ENCODE measurements around the gene CD27. TPM values are rescaled to one million over a fixed set of nuclear protein-coding genes. Genes with fewer than 3 reads are reported as not detected.

CD27 gene
- total and polyA plus RNA-seq, 2 of the 13 experiments (the other 11 are each of a cell fraction or from before 2014, with no cell fraction given) = 0.12 TPM; not detected in 1

GRCh38 chr12:6452245-6452943 is 7.6 kb downstream of the CD27 start (continued):
- TF ChIP-seq ZNF784 (CRISPR knock-in tag; IDR thresholded peaks at IDR 0.05; ENCODE audit: borderline replicate concordance) = peak; percentile 77; the same call in 1 of the 2 replicates
- no peak for TF ChIP-seq ZNF781 (CRISPR knock-in tag; IDR thresholded peaks at IDR 0.05; ENCODE audit: borderline replicate concordance, not compliant biosample characterization)
- no peak for TF ChIP-seq ZNF572 (CRISPR knock-in tag; IDR thresholded peaks at IDR 0.05)
- TF ChIP-seq ZNF546 (CRISPR knock-in tag; conservative IDR thresholded peaks at IDR 0.05) = no peak
- TF ChIP-seq SAP130 (CRISPR knock-in tag; IDR thresholded peaks at IDR 0.05; ENCODE audit: low read depth) = no peak
- no peak for TF ChIP-seq ZNF275 (CRISPR knock-in tag; IDR thresholded peaks at IDR 0.05; ENCODE audit: borderline replicate concordance)
- TF ChIP-seq ZNF33B (CRISPR knock-in tag; IDR thresholded peaks at IDR 0.05) = no peak
- peak; percentile 59; the same call in 1 of the 2 replicates for TF ChIP-seq ESRRA (CRISPR knock-in tag; IDR thresholded peaks at IDR 0.05; ENCODE audit: low read depth)
- no peak for TF ChIP-seq SUZ12 (IDR thresholded peaks at IDR 0.05; ENCODE audit: low read depth, low read length)
- TF ChIP-seq ZNF354B (CRISPR knock-in tag; IDR thresholded peaks at IDR 0.05) = no peak
- TF ChIP-seq ZNF30 (CRISPR knock-in tag; IDR thresholded peaks at IDR 0.05) = no peak
- TF ChIP-seq NONO (IDR thresholded peaks at IDR 0.05) = no peak
- 0 out of 2 replicates have a peak, but pooled peaks have one; percentile 17 for TF ChIP-seq NONO (CRISPR knock-in tag; conservative IDR thresholded peaks at IDR 0.05)
- TF ChIP-seq CEBPG (CRISPR knock-in tag; IDR thresholded peaks at IDR 0.05) = no peak
- peak; percentile 3 for TF ChIP-seq ASH2L (IDR thresholded peaks at IDR 0.05; ENCODE audit: insufficient read length, low read depth, low read length)
- 0 out of 2 replicates have a peak, but pooled peaks have one; percentile 12 for TF ChIP-seq KDM5B (CRISPR knock-in tag; IDR thresholded peaks at IDR 0.05; ENCODE audit: borderline replicate concordance)
- TF ChIP-seq ZNF547 (CRISPR knock-in tag; IDR thresholded peaks at IDR 0.05) = no peak
- no peak for TF ChIP-seq IKZF5 (CRISPR knock-in tag; IDR thresholded peaks at IDR 0.05)
- TF ChIP-seq ZHX1 (CRISPR knock-in tag; IDR thresholded peaks at IDR 0.05; ENCODE audit: low read depth) = 0 out of 2 replicates have a peak, but pooled peaks have one; percentile 25
- no peak for TF ChIP-seq NR2F1 (CRISPR knock-in tag; IDR thresholded peaks at IDR 0.05)
- no peak for TF ChIP-seq SNAPC5 (CRISPR knock-in tag; IDR thresholded peaks at IDR 0.05; ENCODE audit: borderline replicate concordance)
- TF ChIP-seq ZBTB7A (CRISPR knock-in tag; IDR thresholded peaks at IDR 0.05) = 0 out of 2 replicates have a peak, but pooled peaks have one; percentile 2
- TF ChIP-seq ZNF850 (CRISPR knock-in tag; conservative IDR thresholded peaks at IDR 0.05) = no peak
